ENCODE data around the gene TRIM45.
"Not testable (repeated sequence)": the region's sequence is repeated elsewhere in the genome, so short reads cannot be mapped to it uniquely, and the experiment has no call there.

The TRIM45 gene, protein sequence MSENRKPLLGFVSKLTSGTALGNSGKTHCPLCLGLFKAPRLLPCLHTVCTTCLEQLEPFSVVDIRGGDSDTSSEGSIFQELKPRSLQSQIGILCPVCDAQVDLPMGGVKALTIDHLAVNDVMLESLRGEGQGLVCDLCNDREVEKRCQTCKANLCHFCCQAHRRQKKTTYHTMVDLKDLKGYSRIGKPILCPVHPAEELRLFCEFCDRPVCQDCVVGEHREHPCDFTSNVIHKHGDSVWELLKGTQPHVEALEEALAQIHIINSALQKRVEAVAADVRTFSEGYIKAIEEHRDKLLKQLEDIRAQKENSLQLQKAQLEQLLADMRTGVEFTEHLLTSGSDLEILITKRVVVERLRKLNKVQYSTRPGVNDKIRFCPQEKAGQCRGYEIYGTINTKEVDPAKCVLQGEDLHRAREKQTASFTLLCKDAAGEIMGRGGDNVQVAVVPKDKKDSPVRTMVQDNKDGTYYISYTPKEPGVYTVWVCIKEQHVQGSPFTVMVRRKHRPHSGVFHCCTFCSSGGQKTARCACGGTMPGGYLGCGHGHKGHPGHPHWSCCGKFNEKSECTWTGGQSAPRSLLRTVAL

DNA sequence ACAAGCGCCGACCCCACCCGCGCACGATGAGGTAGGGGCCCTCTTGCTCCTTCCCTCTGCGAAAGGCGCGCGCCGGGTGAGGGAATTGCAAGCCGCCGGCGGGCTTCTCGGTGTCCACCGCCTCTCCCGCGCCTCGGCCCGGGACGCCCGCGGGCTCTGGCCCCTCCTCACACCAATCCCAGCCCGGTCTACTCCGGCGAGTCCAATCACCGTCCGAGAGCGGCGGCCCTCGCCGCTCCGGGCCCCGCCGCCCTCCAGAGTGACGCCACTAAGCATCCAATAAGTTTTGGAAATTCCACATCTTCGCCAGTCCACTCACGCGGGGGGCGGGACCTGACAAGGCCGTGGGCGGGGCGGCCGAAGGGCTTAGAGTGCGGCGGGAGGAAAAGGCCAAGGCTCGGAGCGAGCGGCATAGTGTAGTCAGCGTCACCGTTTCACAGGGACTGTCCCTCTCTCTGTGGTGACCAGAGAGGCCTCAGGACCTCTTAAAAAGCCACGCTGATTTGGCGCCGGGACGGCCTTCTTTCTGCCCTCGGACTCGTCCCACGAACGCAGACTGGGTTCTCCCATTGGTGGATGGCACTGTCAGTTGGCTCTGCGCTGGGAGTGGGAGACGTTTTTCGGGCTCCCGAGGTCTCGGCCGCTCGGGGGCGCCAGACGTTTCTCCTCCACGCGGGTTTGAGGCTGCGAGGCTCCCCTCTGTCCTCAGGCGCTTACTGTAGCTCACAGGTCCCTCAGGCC is at the start of gene TRIM45:
Gene TRIM45, minus strand, starts transcription at position 161 of the 741 bp plus-strand sequence. CDS start 548 bp downstream, outside the sequence.
- peak; percentile 89 for DNase-seq

DNA sequence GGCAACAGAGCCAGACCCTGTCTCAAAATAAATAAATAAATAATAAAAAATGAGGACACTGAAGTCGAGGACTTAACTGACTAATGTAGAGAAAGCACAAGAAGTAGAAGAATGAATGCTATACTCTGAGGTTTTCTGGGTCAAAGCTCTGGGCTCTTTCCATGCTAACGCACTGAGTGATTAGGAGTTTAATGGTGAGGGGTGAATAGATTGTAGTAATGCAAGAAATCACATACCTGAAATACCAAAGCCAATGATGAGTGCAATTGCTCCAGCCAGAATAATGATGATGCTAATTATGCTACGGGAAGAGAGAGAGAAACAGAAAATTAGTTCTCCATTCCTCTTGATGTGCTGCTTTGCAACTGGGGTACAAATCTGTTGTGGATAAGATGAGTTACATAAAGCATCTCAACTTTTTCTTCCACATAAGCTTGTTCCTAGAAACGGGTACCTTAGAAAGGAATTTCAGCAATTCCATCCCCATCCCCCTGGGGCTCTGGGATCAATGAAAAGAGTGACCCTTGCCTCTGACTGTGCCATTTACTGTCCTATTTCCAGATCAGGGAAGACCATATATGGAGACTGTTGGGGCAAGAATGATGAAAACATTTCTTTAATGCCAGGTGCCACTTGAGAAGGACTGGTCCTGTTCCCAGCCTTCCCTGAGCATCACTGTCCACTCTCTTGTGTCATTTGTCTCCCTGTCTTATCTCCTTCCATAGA is 48.5 kb upstream of the TRIM45 start:
- no peak for DNase-seq

DNA sequence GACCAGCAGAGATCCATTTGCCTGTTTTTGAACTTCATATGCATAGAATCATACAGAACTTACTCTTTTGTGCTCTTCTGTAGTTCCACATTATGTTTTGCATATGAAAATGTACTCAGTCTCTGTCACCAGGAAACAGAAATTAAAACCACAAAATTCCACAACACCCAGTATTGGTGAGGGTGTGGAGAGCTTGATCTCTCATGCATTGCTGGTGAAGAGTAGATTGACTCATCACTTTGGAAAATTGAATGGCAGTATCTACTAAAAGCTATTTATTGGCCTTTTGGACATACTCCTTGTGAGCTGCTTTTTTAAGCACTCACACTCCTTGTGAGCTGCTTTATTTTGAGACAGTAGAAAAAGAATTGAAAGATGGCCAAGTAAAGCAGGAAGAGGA is 45.9 kb upstream of the TRIM45 start:
- no peak for DNase-seq

DNA sequence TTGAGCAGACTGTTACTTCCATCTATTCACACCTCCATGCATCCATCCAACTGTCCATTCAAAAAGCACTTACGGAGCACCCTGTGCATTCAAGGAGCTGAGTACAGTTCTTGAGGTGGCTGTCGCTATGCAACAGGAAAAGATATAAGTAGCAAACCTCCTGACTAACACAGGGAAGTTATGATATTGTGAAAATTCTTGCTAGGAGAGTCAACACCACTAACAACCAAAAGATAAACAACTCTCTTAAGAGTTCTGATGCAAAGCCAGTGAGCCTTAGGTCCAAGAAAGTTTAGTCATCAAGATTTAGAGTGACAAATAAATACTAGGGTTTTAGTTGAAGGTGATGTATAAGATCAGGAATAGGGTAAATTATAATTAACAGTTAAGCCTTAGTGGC is 44.5 kb upstream of the TRIM45 start:
- DNase-seq = no peak

DNA sequence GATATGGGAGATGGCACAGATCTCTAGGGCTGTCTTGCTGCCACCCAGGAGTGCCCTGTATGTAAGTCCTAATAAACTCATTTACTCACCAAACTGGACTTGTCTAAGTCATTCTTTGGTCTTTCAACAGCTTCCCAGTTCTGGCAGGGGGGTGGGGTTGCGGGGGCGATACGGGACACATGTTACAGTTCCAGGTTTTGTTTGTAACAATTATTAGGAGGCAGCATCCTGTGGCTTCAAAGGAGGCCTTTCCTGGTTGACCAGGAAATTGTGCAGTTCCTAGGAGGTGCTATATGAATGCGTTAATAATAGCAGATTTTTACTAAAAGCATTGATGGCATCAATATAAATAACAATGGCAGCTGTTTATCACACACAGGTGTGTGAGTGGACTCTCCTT is 42.7 kb upstream of the TRIM45 start:
- DNase-seq = no peak

DNA sequence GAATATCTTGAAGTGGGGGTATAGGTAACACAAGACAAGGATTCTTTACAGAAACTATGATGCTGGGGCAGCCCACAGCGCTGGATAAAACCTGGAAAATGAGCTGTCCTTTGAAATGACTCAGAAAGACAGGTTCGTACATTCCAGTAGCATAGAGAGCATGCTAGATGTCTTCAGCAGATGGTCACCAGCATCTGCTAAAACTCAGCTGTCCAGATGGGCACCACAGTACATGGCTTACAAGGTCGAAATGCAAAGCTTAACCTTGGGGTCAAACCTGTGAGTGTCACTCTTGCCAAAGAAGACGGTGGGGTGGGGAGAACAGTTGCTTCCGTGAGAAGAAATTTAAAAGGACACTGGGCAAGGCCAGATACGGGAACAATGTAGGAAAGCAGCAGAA is 41.3 kb upstream of the TRIM45 start:
- DNase-seq = no peak

DNA sequence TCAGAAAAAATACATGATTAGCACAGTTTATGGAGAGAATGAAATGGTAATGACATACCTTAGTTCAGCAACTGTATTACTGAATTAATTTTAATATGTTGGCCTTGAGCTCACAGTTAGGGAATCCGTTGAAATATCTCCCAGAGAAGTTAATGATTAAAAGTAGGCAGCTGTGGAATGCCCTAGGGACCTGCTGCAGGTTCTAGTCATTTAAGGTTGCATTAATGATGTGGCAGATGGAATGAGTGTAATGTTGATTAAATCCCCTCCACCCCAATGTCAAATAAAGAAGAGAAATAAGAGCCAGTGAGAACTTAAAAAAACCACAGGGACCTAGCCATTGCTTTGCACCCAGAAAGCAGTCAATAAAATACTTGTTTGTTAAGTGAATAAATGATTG is 40.3 kb upstream of the TRIM45 start:
- DNase-seq = no peak

DNA sequence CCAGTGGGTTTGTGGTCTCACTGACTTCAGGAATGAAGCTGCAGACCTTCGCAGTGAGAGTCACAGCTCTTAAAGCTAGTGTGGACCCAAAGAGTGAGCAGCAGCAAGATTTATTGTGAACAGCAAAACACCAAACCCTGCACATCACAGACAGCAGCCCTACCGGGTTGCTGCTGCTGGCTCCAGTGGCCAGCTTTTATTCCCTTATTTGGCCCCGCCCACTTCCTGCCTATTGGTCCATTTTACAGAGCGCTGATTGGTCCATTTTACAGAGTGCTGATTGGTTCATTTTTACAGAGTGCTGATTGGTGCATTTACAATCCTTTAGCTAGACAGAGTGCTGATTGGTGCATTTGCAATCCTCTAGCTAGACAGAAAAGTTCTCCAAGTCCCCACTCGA is 29.8 kb upstream of the TRIM45 start:
- not testable (repeated sequence) for DNase-seq

DNA sequence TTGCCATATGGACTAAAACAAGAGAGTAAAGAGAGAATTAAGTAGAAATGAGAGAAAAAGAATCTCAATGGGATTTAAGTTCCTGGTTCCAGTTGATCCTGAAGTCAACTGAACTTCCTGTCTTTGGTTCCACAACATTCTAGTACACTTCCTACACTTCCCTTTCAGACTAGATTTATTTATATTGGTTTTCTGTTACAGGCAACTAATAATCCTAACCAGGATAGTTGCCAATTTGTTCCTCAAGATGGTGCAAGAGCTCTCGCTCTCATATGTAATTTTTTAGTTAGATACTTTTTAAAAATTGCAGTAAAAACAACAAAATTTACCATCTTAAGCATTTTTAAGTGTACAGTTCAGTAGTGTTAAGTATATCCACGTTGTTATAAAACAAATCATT is 28.8 kb upstream of the TRIM45 start:
- DNase-seq = no peak

DNA sequence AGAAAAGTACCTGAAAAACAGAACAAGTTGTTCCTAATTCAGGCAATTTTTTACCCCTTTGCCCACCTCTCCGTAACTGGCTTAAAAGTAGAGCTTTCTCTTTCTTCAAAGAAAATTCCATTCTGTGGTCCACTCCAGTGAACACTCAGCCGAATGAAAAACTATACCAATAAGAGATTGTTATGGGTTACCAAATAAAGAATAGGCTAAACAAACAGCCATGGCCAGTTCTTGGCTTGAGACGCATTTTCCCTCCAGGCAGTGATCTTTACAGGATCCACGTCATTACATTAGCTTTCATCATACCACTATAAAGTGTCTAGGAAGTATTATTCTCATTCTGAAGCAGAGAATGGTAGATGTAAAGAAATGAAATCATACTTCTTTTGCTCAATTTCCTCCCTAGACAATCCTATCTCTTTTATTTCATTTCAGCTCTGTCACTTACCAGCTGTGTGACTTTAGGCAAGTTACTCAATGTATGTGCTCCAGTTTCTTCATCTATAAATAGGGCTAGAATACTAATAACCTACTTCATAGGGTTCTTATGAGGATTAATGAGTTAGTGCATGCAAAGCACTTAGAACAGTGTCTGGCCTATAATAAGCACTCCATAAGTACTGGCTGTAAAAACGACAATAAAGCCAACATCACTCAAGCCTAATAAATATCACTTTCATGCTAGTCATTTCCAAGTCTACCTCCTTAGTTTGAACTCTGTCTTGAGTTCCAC is 26.5 kb upstream of the TRIM45 start:
- no peak for DNase-seq

DNA sequence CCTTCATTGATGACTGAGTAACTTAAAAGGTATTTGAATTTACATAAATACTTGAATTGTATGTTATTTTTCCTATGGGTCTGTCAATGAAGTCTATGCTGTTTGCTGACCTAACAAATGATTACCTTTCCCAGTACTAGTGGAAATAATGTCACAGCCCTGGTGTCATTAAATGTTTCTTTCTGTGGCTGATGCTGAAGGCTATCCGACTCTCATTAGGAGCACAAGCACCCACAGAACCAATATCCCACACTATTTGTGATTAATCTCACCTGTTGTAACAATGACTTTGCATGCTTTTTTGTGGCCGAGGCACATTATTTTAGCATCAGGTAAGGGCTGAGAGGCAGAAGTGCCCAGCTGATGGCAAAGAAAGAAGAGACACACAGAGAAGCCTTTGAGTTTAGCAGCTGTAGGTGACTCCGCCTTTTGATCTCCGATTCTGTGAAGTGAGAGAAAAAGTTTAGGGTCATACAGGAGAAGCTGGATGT is 25.8 kb upstream of the TRIM45 start:
- no peak for DNase-seq

DNA sequence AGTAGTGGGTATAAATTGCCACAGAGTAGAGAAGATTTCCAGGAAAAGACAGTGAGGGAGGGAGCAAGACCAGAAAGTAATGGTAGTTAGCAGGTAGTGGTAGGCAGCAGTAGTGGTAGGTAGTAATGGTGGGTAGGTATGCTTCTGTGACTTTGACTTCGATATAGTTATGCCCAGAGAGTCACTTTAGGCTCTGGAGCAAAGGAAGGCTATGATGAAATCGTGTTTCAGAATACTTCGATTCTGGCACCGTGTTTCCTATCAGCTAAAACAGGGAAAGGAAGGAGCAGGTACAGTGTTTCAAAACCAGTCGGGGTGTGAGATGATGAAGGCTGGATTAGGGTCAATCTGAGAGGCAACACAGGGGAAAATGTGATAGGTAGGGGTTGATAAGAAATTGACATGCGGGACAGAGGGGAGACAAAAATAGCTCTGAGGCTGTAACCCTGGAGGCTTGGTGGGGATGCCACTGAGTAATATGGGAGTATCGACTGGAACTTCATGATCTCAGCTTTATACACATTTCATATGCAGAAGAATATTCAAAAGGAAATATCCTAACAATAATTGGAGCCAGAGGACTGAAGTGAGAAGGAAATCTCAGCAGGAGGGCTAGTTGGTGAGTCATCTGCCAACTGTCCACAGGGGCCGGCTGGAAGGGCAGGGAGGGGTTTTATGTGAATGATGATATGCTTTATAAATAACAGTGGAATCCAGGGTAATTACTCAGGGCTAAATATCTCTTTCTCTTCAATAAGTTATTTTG is 25.2 kb upstream of the TRIM45 start:
- no peak for DNase-seq

DNA sequence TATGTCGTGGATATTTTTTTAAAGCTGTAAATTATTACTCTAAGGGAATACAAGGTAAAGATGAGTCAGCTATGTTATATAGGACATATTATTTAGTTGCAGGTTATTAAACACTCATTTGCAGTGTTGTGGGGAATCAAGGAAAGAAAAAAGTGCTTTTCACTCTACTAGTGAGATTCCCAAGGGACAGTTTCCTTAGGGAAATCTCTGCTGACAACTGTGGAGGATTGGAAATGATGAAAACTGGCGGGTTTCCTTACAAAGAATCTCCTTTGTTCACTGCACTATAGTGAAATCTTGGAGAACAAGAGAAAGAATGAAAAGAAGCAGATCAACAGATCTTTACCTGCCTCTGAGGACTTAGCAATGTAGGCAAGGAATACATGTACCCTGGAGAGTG is 24.5 kb upstream of the TRIM45 start:
- no peak for DNase-seq

DNA sequence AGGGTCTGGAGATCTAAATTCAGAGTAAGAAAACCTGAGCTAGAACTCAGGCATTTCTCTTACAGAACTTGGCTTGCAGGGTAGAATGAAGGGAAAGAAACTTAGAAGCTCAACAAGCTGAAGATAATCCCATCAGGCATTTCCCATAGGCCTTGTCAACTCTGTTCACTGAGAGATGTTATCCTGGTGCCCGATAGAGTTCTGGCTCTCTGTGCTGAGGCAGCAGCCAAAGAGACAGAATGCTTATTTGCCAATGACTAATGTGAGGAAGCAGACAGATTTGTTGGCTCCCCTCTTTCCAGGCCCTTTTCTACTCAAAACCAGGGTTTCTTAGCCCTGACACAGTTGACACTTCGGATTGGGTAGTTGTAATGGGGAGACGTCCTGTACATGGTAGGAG is 22.3 kb upstream of the TRIM45 start:
- DNase-seq = no peak

DNA sequence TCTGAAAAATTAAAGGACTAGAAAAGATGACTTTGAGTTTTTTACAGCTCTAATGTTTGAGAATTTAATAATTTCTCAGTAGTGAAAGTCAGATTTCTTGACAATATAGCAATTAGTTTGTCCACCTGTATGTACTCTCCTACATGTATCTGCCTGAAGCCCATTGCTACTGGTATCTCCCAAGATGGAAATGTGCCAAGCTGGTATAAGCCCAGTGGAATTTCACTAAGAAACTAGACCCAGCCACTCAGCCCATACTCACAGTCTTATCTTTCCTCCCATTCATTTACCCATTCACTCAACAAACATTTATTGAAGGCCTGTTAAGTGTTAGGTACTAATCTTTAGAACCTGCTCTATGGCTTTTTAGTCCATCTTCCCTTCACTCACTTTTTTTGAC is 21.6 kb upstream of the TRIM45 start:
- DNase-seq = no peak

DNA sequence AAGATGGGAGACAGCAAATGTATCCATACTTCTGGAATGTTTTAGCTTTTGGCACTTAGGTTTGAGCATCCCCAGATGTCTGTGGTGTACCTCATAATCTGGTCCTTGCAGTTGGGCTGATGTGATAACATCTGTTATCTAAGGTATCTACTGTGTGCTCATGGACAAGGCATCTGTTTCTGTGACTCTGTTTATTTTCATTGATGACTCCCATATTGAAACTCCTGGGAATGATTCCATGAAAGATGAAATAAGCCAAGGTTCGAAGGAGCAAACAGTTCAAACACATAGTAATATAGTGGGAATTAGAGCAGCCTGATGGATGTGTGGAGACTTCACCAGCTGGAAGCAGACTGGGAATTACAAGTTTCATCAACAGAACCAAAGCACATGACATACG is 20.7 kb upstream of the TRIM45 start:
- no peak for DNase-seq

DNA sequence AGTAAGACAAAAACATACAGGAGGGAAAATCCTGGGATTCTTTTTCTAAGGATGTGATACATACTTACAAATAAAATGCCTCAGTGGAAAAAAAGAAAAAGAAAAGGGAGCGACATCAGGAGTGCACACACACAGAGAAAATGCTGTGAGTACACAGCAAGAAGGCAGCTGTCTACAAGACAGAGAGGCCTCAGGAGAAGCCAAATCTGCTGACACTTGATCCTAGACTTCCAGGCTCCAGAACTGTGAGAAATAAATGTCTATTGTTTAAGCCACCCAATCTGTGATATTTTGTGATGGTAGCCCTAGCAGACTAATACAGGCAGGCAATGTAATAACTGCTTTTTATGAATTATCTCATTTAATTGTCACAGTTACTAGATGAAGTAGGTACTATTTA is 17.0 kb upstream of the TRIM45 start:
- DNase-seq = no peak

DNA sequence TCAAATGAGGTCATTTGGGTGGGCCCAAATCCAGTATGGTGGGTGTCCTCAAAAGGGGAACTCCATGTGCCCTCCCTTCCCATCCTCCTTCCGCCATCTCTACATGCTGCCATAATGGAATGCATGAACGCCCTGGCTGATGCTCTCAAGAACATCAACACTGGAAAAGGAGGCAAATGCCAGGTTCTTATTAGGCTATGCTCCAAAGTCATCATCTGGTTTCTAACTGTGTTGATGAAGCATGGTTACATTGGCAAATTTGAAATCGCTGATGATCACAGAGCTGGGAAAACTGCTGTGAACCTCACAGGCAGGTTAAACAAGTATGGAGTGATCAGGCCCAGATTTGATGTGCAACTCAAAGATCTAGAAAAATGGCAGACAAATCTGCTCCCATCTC is 16.6 kb upstream of the TRIM45 start:
- DNase-seq = no peak

DNA sequence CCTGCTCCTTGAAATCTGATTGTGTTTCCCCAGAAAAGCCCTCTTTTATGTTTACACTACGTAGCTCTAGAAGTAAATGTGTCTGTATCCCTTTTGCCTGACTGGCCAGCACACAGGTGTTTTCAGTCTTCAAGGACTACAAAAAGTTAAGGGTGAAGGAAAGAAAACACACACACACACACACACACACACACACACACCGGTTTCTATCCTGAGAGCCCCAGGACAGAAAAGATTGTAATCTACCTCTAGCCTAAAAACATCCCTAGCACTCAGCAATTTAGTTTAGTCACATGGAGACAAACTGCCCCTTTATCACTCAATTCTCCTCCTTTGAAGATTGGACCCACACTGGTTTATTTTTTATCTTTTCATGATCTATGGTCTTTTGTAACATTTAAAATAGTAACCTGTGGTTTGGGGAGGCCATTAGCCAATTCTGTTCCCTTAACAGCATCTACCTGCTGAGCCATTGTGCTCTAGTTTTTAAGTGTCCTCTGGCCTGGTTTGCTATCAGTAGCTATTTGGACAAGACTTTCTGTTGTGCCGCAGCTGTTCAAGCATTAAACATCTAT is 15.8 kb upstream of the TRIM45 start:
- DNase-seq = no peak

DNA sequence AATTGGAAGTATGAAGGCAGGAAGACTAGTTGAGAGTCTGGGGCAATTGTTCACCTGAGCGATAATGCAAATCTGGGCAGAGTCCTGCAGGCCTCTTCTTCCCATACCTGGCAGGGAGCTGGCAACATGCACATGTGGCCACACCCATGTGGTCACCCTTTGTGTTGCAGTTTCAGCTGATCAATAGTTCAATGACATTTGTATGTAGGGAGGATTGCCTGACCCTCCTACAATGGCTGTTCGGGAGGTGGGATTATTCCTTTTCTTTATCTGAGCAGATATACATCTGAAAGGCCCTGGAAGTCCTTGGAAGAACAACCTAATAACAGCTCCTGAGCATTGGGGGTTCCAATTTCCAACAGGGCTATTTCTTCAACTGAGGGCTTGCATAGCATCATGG is 15.2 kb upstream of the TRIM45 start:
- no peak for DNase-seq

DNA sequence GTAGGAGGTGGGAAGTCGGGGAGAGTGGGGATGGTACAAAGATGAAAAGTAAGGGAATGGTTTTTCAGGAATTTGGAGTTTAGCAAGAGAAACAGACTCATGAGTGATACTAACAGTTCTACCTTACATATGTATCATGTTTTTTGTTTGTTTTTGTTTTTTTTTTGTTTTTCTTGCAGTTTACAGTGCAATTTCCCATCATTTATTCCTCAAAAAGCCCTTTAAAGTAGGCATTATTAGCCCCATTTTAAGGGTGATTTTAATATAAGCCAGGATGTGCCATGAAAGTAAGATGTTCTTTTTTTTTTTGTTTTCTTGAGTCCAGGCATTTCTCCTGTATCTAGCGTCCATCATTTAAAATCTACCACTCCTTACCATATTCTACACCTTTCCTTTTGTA is 13.8 kb upstream of the TRIM45 start:
- DNase-seq = no peak

Data from stimulated activated CD8-positive, alpha-beta memory T cell treated with anti-CD3 and anti-CD28 coated beads, Interleukin-4, amount 100 ng/mL, for 48 hours (primary cell).